HepG2 (cell line): ENCODE data around the gene BIVM. TPM values are rescaled to one million over a fixed set of nuclear protein-coding genes. Genes with fewer than 3 reads are reported as not detected.

ENCODE experiments used
- MAZ ChIP-seq, 2 experiments: sonication (generic) in 1 of 2; formaldehyde crosslinking in 1 of 2; IDR thresholded peaks; 2 replicates each; pipeline versions ENCODE4 v1.5.0 to v1.6.1; 2012 to 2020; ENCODE audit warnings: low read depth in 2 of 2, mild to moderate bottlenecking in 2 of 2, borderline replicate concordance in 1 of 2, improper control_type of control experiment in 1 of 2, low read length in 1 of 2, missing genetic modification reagents in 1 of 2, moderate library complexity in 1 of 2
- NFYC ChIP-seq: IDR thresholded peaks from 2 replicates; pipeline ENCODE4 v1.6.1; 2016; ENCODE audit warnings: missing genetic modification reagents, missing compliant biosample characterization
- NRL ChIP-seq: sonication (generic); formaldehyde crosslinking; IDR thresholded peaks from 2 replicates; pipeline ENCODE4 v1.5.0; 2020; ENCODE audit warnings: missing genetic modification reagents, mild to moderate bottlenecking, moderate library complexity, borderline replicate concordance
- POLR2A ChIP-seq, 2 experiments: IDR thresholded peaks; 2 replicates each; pipeline ENCODE4 v1.6.1; 2011; ENCODE audit warnings: low read depth in 2 of 2, low read length in 2 of 2, mild to moderate bottlenecking in 1 of 2, moderate library complexity in 1 of 2; ENCODE audit not compliant: insufficient read depth in 1 of 2
- TARDBP ChIP-seq: sonication (generic); formaldehyde crosslinking; IDR thresholded peaks from 2 replicates; pipeline ENCODE4 v1.8.0; 2022; ENCODE audit warnings: mild to moderate bottlenecking, missing genetic modification reagents
- ZC3H4 ChIP-seq: sonication (generic); formaldehyde crosslinking; IDR thresholded peaks from 2 replicates; pipeline ENCODE4 v1.4.0; 2020; ENCODE audit warnings: missing genetic modification reagents, borderline replicate concordance
- ZNF441 ChIP-seq: sonication (generic); formaldehyde crosslinking; IDR thresholded peaks from 2 replicates; pipeline ENCODE4 v1.7.0; 2021; ENCODE audit warnings: missing genetic modification reagents, borderline replicate concordance
- ZNF558 ChIP-seq: sonication (generic); formaldehyde crosslinking; IDR thresholded peaks from 2 replicates; pipeline ENCODE4 v1.9.0; 2022; ENCODE audit warnings: mild to moderate bottlenecking, missing genetic modification reagents, borderline replicate concordance
- polyA plus RNA-seq, 8 experiments: library from polyadenylated mRNA; depleted of rRNA in 3 of 8; stranded (reverse) in 7 of 8; unstranded in 1 of 8; fragments of >200 nt; fragmentation: Illumina TruSeq in 4 of 8; extraction: Trizol in 4 of 8; gene quantifications; 2 replicates each; pipeline versions ENCODE4 v1.2.1 to v1.2.3, GENCODE V29; 2011 to 2016; ENCODE audit warnings: low read depth in 4 of 8, missing spikeins in 1 of 8, mixed read lengths in 1 of 8; ENCODE audit not compliant: insufficient read depth in 1 of 8
- total RNA-seq, 5 experiments: library from RNA; depleted of rRNA; stranded (reverse); fragments of >200 nt; fragmentation: Illumina TruSeq; extraction: Trizol; gene quantifications; 2 replicates each; pipeline ENCODE4 v1.2.3, GENCODE V29; 2016; ENCODE audit warnings: low read depth in 1 of 5
- TF ChIP-seq, protein P1 (sequence below), 2 experiments: sonication (generic) in 1 of 2; formaldehyde crosslinking in 1 of 2; IDR thresholded peaks; 2 replicates each; pipeline versions ENCODE4 v1.6.1 to v1.9.0; 2014 to 2022; ENCODE audit warnings: antibody characterized with exemption in 1 of 2, borderline replicate concordance in 1 of 2, inconsistent platforms in 1 of 2, low read depth in 1 of 2, missing genetic modification reagents in 1 of 2
- TF ChIP-seq, protein P2 (sequence below): sonication (generic); formaldehyde crosslinking; IDR thresholded peaks from 2 replicates; pipeline ENCODE4 v1.4.0; 2020; ENCODE audit warnings: missing genetic modification reagents
- TF ChIP-seq, protein P3 (sequence below): sonication (generic); formaldehyde crosslinking; conservative IDR thresholded peaks from 2 replicates; pipeline ENCODE4 v1.4.0; 2020; ENCODE audit warnings: missing genetic modification reagents
- TF ChIP-seq, protein P4 (sequence below): sonication (generic); formaldehyde crosslinking; IDR thresholded peaks from 2 replicates; pipeline ENCODE4 v1.4.0; 2020; ENCODE audit warnings: missing genetic modification reagents

BIVM gene
- total and polyA plus RNA-seq, 2 of the 13 experiments (the other 11 are each of a cell fraction or from before 2014, with no cell fraction given), result 10.4 to 15.8 TPM

DNA sequence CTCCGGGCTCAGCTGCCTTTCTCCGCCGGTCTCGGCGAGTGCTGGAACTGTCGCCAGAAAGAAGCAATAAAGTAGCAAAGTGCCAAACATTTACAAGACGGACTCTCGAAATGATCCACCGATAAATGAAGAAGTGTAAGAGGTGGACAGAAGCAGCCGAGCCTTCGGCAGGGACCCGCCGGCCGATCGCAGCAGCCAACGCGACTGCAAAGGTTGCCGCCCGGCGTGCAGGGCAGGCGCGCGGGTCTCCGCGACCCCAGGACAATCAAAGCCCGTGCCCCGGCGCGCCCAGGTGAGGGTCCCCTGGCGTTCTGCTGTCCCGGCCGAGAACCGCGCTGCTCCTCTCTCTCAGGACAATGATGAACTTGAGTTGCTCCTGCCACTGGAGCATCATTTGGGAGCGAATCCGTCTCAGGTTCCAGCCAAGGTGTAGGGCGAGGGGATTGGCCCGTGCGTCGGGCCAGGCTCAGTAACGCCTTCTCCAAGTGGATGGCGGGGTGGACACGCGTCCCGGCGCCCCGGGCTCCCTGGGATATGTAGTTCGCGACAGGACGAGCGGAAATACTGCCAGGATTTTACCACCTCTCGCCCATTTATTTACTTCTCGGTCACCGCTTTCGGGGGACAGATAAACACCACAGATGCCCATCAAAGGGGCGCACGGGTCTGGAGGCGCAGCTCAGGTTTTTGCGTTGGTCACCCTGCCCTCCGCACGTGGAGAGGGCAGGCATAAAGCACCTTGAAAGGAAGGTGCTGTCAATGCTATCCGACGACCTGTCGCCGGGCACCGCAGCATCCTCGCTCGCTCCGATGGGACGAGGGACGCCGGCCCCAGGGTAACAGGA is at the start of gene BIVM, which contains the start of gene POGLUT2 (continued):
- TF ChIP-seq, protein P1, sequence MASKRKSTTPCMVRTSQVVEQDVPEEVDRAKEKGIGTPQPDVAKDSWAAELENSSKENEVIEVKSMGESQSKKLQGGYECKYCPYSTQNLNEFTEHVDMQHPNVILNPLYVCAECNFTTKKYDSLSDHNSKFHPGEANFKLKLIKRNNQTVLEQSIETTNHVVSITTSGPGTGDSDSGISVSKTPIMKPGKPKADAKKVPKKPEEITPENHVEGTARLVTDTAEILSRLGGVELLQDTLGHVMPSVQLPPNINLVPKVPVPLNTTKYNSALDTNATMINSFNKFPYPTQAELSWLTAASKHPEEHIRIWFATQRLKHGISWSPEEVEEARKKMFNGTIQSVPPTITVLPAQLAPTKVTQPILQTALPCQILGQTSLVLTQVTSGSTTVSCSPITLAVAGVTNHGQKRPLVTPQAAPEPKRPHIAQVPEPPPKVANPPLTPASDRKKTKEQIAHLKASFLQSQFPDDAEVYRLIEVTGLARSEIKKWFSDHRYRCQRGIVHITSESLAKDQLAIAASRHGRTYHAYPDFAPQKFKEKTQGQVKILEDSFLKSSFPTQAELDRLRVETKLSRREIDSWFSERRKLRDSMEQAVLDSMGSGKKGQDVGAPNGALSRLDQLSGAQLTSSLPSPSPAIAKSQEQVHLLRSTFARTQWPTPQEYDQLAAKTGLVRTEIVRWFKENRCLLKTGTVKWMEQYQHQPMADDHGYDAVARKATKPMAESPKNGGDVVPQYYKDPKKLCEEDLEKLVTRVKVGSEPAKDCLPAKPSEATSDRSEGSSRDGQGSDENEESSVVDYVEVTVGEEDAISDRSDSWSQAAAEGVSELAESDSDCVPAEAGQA (IDR thresholded peaks at IDR 0.05; ENCODE audit: low read depth), result no peak
- TF ChIP-seq, protein P1 (CRISPR knock-in tag; IDR thresholded peaks at IDR 0.05; ENCODE audit: borderline replicate concordance), result 0 out of 2 replicates have a peak, but pooled peaks have one; percentile 10
- 0 out of 2 replicates have a peak, but pooled peaks have one; percentile 33 for TF ChIP-seq ZNF558 (CRISPR knock-in tag)
- TF ChIP-seq POLR2A (IDR thresholded peaks at IDR 0.05; ENCODE audit: insufficient read depth in 1 of 2, low read depth in 2 of 2, low read length in 2 of 2), result peak; percentile 68 to 79
- TF ChIP-seq, protein P2, sequence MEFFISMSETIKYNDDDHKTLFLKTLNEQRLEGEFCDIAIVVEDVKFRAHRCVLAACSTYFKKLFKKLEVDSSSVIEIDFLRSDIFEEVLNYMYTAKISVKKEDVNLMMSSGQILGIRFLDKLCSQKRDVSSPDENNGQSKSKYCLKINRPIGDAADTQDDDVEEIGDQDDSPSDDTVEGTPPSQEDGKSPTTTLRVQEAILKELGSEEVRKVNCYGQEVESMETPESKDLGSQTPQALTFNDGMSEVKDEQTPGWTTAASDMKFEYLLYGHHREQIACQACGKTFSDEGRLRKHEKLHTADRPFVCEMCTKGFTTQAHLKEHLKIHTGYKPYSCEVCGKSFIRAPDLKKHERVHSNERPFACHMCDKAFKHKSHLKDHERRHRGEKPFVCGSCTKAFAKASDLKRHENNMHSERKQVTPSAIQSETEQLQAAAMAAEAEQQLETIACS (CRISPR knock-in tag), result no peak
- peak; percentile 100 for TF ChIP-seq NFYC (CRISPR knock-in tag)
- TF ChIP-seq MAZ (IDR thresholded peaks at IDR 0.05; ENCODE audit: borderline replicate concordance, low read depth, low read length), result no peak
- peak; percentile 65; the same call in 1 of the 2 replicates for TF ChIP-seq MAZ (CRISPR knock-in tag; IDR thresholded peaks at IDR 0.05; ENCODE audit: low read depth)
- TF ChIP-seq TARDBP (CRISPR knock-in tag), result peak; percentile 54
- TF ChIP-seq, protein P3, sequence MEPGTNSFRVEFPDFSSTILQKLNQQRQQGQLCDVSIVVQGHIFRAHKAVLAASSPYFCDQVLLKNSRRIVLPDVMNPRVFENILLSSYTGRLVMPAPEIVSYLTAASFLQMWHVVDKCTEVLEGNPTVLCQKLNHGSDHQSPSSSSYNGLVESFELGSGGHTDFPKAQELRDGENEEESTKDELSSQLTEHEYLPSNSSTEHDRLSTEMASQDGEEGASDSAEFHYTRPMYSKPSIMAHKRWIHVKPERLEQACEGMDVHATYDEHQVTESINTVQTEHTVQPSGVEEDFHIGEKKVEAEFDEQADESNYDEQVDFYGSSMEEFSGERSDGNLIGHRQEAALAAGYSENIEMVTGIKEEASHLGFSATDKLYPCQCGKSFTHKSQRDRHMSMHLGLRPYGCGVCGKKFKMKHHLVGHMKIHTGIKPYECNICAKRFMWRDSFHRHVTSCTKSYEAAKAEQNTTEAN (CRISPR knock-in tag), result no peak
- TF ChIP-seq ZNF441, result no peak
- TF ChIP-seq, protein P4, sequence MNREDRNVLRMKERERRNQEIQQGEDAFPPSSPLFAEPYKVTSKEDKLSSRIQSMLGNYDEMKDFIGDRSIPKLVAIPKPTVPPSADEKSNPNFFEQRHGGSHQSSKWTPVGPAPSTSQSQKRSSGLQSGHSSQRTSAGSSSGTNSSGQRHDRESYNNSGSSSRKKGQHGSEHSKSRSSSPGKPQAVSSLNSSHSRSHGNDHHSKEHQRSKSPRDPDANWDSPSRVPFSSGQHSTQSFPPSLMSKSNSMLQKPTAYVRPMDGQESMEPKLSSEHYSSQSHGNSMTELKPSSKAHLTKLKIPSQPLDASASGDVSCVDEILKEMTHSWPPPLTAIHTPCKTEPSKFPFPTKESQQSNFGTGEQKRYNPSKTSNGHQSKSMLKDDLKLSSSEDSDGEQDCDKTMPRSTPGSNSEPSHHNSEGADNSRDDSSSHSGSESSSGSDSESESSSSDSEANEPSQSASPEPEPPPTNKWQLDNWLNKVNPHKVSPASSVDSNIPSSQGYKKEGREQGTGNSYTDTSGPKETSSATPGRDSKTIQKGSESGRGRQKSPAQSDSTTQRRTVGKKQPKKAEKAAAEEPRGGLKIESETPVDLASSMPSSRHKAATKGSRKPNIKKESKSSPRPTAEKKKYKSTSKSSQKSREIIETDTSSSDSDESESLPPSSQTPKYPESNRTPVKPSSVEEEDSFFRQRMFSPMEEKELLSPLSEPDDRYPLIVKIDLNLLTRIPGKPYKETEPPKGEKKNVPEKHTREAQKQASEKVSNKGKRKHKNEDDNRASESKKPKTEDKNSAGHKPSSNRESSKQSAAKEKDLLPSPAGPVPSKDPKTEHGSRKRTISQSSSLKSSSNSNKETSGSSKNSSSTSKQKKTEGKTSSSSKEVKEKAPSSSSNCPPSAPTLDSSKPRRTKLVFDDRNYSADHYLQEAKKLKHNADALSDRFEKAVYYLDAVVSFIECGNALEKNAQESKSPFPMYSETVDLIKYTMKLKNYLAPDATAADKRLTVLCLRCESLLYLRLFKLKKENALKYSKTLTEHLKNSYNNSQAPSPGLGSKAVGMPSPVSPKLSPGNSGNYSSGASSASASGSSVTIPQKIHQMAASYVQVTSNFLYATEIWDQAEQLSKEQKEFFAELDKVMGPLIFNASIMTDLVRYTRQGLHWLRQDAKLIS (CRISPR knock-in tag), result 0 out of 2 replicates have a peak, but pooled peaks have one; percentile 47
- TF ChIP-seq NRL (CRISPR knock-in tag), result peak; percentile 72
- TF ChIP-seq ZC3H4 (CRISPR knock-in tag), result no peak
